ENCODE results near the gene WNT11. TPM values are rescaled to one million over a fixed set of nuclear protein-coding genes. Genes with fewer than 3 reads are reported as not detected.
"Not testable (repeated sequence)": the region's sequence is repeated elsewhere in the genome, so short reads cannot be mapped to it uniquely, and the experiment has no call there.

WNT11 gene
- total RNA-seq, 1 donor from 2014 or later: not detected

GRCh38 chr11:76203131-76203925 lies 3.0 kb downstream of the WNT11 start:
- no peak for DNase-seq (ENCODE audit: low read depth in 2 of 2)

- DNase-seq (ENCODE audit: low read depth in 2 of 2): no peak
These were observed 4.5 kb downstream of the WNT11 start for GRCh38 chr11:76201672-76202412.

- DNase-seq (ENCODE audit: low read depth in 2 of 2): no peak
These were observed 5.2 kb downstream of the WNT11 start for GRCh38 chr11:76201056-76201455.

- DNase-seq (ENCODE audit: low read depth in 2 of 2): no peak
These were observed 6.0 kb downstream of the WNT11 start for GRCh38 chr11:76200006-76200940.

- not testable (repeated sequence) for DNase-seq (ENCODE audit: low read depth in 2 of 2)
These were observed 7.6 kb downstream of the WNT11 start for GRCh38 chr11:76198691-76199090.

- DNase-seq (ENCODE audit: low read depth in 2 of 2): no peak
These were observed 8.2 kb downstream of the WNT11 start for GRCh38 chr11:76197941-76198640.

- DNase-seq (ENCODE audit: low read depth in 2 of 2): no peak
These were observed 9.0 kb downstream of the WNT11 start for GRCh38 chr11:76197332-76197731.

GRCh38 chr11:76196849-76197248 lies 9.5 kb downstream of the WNT11 start:
- no peak for DNase-seq (ENCODE audit: low read depth in 2 of 2)

- DNase-seq (ENCODE audit: low read depth in 2 of 2): no peak
These were observed 11.2 kb downstream of the WNT11 start for GRCh38 chr11:76194872-76195668.

GRCh38 chr11:76193219-76193618 lies 13.1 kb downstream of the WNT11 start:
- no peak for DNase-seq (ENCODE audit: low read depth in 2 of 2)

GRCh38 chr11:76190376-76190775 lies 15.9 kb downstream of the WNT11 start:
- no peak for DNase-seq (ENCODE audit: low read depth in 2 of 2)

GRCh38 chr11:76189682-76190081 lies 16.6 kb downstream of the WNT11 start:
- DNase-seq (ENCODE audit: low read depth in 2 of 2): no peak

GRCh38 chr11:76188873-76189272 lies 17.4 kb downstream of the WNT11 start:
- DNase-seq (ENCODE audit: low read depth in 2 of 2): no peak

- no peak for DNase-seq (ENCODE audit: low read depth in 2 of 2)
These were observed 19.5 kb downstream of the WNT11 start for GRCh38 chr11:76186776-76187279.

- no peak for DNase-seq (ENCODE audit: low read depth in 2 of 2)
These were observed 20.3 kb downstream of the WNT11 start for GRCh38 chr11:76185931-76186401.

GRCh38 chr11:76185511-76185910 lies 20.8 kb downstream of the WNT11 start:
- no peak for DNase-seq (ENCODE audit: low read depth in 2 of 2)

- no peak for DNase-seq (ENCODE audit: low read depth in 2 of 2)
These were observed 21.7 kb downstream of the WNT11 start for GRCh38 chr11:76184551-76184993.

GRCh38 chr11:76181371-76181770 lies 24.9 kb downstream of the WNT11 start:
- DNase-seq (ENCODE audit: low read depth in 2 of 2): no peak

GRCh38 chr11:76179147-76179546 lies 27.2 kb downstream of the WNT11 start:
- no peak for DNase-seq (ENCODE audit: low read depth in 2 of 2)

- no peak for DNase-seq (ENCODE audit: low read depth in 2 of 2)
These were observed 29.0 kb downstream of the WNT11 start for GRCh38 chr11:76177250-76177686.

All from dermis microvascular lymphatic vessel endothelial cell (primary cell).